ENCODE results near the gene STK32B.

DNA sequence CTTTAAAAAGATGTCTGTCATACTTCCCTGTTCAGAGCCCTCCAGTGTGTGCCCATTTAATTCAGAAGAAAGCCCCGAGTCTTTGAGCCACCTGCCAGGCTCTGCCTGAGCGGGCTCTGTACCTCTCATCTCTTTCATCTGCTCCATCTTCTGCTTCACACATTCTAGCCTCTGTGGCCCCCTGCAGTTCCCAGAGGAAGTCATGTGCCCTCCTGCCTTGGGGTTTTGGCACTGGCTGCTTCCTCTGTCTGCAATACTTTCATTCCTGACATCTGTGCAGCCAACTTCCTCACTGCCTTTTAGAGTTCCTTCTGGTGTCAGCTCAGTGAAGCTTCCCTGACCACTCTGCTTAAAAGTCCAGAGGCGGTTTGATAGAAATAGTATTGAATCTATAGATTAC, 6.2 kb upstream of the STK32B start:
- TF ChIP-seq, protein P1, sequence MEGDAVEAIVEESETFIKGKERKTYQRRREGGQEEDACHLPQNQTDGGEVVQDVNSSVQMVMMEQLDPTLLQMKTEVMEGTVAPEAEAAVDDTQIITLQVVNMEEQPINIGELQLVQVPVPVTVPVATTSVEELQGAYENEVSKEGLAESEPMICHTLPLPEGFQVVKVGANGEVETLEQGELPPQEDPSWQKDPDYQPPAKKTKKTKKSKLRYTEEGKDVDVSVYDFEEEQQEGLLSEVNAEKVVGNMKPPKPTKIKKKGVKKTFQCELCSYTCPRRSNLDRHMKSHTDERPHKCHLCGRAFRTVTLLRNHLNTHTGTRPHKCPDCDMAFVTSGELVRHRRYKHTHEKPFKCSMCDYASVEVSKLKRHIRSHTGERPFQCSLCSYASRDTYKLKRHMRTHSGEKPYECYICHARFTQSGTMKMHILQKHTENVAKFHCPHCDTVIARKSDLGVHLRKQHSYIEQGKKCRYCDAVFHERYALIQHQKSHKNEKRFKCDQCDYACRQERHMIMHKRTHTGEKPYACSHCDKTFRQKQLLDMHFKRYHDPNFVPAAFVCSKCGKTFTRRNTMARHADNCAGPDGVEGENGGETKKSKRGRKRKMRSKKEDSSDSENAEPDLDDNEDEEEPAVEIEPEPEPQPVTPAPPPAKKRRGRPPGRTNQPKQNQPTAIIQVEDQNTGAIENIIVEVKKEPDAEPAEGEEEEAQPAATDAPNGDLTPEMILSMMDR (IDR thresholded peaks at IDR 0.05), result no peak
- peak in 1 of 2 donors; percentile 76 for TF ChIP-seq EP300 (IDR thresholded peaks at IDR 0.05)
